Bone marrow (tissue), 2 donors: ENCODE measurements around the gene LGALS4.
"Not testable (repeated sequence)": the region's sequence is repeated elsewhere in the genome, so short reads cannot be mapped to it uniquely, and the experiment has no call there.

Source experiments
- DNase-seq, 2 donors: peaks; one replicate each; lab custom pipeline; 2025; lab: John Stamatoyannopoulos, UW

The LGALS4 gene

DNA sequence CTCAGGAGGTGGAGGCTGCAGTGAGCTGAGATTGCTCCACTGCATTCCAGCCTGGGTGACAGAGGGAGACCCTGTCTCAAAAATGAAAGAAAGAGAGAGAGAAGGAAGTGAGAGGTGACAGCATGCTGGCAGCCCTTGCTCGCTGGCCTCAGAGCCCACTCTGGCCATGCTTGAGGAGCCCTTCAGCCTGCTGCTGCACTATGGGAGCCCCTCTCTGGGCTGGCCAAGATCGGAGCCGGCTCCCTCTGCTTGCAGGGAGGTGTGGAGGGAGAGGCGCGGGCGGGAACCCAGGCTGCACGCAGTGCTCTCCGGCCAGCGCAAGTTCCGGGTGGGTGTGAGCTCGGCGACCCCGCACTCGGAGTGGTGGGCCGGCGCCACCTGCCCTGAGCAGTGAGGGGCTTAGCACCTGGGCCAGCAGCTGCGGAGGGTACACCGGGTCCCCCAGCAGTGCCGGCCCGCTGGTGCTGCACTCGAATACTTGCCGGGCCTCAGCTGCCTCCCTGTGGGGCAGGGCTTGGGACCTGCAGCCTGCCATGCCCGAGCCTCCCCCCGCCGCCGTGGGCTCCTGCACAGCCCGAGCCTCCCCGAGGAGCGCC lies 8.6 kb upstream of the LGALS4 start:
- not testable (repeated sequence) for DNase-seq

DNA sequence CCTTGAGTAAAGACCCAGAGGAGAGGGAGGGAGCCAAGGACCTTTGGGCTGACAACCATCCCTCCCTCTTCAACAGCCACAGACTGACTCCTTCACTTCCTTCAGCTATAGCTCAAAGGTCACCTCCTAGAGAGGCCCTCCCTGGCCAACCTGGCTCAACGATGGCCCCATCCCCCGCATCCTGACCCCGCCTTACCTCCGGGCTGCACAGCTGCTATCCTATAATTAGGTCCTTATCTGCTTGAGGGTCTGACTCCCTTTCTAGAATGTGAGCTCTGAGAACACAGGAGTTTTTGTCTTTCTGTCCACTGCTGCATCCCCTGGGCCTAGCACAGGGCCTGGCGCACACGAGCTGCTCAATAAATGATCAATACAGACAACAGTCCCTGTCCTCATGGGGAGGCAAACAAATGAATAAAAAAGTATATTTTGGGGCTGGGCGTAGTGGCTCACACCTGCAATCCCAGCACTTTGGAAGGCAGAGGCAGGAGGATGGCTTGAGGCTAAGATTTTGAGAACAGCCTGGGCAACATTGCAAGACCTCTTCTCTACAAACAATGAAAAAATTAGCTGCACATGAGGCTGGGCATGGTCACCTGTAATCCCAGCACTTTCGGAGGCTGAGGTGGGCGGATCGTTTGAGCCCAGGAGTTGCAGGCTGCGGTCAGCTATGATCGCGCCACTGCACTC lies 6.6 kb upstream of the LGALS4 start:
- DNase-seq = no peak

DNA sequence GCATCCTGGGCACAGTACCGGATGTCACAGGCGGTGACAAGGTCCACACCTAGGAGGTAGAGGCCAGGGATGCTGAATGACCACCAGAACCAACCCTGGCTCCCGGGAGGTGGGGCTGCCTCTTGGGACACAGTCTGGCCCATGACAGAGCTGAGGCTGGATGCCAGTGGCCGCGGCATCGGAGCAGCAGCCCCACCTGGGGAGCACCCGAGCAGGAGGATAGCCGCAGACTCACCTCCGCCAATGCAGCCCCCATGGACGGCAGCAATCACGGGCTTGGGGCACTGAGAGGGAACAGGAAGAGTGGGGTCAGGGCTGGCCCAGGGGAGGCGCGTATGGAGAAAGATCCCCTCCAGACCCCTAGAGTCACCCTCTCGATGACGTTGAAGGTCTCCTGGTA lies 4.3 kb upstream of the LGALS4 start:
- DNase-seq = no peak

DNA sequence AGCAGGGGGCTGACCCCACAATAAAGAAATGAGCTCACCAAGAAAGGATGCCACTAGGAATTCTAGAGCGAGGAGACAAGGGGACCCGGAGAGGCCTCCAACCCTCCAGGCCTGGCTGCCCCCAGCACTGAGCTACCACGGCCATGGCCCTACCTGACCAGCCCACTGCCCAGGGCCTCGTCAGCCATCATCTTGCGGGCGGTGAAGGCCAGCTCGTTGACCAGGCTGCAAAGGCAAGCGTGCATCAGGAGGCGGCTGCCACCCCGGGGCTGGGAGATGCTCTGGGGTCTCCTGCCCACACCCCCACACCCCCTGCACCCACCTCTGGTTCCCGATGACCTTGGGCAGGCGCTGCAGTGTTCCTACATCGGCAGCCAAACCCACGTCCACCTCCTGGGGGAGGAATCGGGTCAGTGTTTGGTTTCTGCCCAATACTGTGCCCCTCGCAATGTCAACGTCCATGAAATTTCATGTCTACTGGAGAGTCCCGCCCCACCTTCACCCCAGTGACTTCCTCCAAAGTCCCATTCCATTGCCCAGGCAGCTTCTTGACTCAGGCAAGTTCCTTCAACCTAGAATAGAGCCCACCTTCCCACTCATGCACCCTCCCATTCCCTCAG lies 3.5 kb upstream of the LGALS4 start:
- DNase-seq = no peak

DNA sequence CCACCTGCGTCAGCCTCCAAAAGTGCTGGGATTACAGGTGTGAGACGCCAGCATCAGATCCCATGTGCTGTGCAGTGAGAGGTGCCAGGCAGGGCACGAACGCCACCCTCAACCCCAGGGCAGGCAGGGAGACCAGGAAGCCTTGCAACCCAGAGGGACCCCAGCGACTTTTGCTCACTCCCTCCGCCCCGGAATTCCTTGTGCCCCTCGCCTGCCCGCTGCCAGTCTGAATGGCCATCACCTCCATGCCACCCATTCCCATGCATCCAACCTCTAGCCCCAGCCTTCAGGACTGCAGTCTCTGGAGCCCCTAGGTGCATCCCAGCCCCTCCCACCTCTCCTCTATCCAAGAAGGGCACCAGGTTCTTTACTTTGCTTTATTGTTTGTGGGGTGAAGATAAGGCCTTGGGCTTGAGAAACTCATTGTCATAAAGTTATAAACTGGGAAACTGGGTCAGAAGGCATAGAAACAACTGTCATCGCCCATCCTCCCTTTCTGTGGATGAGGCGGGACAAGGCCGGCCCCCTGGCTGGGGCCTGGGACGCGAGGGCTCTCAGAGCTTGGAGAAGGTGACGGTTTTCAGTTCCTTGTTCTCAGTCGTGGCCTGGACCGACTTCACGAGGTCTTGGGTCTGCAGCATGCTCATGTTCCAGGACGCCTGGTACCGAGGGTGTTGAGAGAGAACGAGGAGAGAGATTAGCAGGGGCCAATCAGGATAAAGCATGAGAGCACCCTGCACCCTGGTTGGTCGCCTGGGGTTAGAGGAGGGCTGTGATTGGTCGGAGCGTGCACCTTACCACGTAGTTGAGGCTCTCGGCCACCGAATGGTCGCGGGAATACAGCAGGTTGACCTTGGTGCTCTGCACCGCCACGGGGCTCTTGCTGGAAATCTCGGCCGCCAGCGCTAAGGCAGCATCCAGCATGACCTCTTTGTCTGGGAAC lies 2.6 kb upstream of the LGALS4 start:
- no peak for DNase-seq

DNA sequence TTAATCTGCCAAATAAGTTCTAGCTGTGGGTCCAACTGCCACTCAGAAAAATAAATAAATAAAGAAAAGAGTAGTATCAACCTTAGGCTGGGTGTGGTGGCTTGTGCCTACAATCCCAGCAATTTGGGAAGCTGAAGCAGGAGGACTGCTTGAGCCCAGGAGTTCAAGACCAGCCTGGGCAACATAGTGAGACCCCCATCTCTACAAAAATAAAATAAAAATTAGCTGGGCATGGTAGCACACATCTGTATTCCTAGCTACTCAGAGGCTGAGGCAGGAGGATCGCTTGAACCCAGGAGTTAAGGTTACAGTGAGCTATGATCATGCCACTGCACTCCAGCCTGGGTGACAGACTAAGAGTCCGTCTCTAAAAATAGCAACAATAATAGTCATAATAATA lies 1.2 kb upstream of the LGALS4 start:
- not testable (repeated sequence) for DNase-seq

DNA sequence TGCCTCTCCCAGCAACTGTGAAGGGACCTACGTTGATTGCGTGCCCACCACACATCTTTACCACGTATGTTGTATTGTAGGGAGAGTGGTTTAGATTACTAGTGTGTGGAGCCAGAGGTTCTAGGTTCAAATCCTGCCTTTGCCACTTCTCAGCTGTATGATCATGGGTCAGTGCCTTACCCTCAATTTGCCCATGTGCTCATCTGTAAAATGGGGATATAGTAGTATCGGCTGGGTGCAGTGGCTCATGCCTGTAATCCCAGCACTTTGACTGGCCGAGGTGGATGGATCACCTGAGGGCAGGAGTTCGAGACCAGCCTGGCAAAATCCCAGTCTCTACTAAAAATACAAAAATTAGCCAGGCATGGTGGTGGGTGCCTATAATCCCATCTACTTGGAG lies 578 bp upstream of the LGALS4 start:
- DNase-seq = no peak

DNA sequence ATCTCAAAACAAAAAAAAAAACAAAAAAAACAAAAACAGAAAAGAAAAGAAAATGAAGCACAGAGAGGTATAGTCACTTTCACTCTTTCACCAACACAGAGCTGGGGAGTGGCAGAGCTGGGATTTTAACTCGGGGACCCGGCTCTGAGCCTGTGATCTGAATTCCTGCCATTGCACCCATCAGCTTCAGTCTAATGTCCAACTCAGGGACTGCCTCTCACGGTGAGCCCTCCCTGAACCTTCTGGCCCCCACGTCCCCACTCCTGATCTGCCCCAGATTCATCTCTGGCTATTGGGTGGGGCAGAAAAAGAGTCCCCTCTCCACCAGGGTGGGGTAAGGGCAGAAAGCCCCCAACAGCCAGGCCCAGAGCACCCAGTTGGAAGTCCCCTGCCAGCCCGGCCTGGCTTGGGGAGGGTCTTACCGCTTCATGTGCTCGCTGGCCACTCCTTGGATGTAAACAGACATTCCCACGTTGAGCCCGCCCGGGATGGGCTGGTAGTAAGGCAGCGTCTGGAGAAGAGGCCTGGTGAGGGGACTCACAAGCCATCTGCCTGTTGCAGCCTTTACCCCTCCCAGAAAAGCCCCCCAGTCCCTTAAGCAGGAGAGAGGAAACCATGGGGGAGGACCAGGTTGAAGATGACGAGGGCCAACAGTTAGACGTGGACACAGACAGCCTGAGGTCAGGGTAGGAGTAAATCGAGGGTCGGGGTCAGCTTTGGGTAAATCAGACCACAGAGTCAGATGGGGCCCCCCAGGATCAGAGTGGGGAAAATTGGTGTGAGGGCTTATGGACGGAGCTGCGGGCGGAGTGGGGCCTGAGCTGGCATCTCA lies 520 bp downstream of the LGALS4 start:
- DNase-seq = no peak

DNA sequence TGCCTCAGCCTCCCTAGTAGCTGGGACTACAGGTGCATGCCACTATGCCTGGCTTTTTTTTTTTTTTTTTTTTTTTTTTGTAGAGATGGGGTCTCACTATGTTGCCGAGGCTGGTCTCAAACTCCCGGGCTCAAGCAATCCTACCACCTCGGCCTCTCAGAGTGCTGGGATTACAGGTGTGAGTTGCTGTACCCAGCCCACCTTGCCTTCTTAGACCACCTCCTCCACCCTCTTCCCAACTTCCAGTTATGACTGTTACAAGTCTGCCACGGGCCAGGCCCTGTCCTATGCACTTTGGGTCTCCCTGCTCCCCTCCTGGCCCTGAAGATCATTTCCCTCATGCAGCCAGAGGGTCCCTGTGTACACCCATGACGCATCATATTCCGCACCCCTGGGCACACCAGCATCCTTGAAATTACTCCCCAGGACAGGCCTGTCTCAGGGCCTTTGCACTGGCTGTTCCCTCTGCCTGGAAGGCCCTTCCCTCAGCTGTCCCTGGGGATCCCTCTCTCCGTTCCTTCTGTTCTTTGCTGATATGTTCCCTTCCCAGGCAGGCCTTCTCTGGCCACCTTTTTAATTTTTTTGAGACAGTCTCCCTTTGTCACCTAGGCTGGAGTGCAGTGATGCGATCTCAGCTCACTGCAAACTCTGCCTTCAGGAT lies 3.0 kb downstream of the LGALS4 start:
- no peak for DNase-seq

DNA sequence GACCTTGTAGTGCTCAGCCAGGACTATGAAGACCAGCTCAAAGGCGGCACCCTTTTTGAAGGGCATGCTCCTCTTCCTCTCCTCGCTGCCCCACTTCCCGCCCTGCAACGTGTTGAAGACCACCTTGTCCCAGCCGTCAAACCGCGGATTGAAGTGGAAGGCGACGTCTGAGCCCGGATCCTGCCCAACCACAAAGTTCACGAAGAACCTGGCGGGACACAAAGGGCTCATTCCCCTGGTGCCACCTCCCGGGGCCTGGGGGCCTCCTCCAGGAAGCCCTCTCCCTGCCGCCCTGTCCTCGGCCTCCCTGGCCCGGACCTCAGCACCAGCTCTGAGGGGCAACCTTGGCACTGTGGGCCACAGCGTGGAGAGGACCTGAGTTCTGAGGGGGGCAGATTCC lies 4.0 kb downstream of the LGALS4 start:
- DNase-seq = no peak

DNA sequence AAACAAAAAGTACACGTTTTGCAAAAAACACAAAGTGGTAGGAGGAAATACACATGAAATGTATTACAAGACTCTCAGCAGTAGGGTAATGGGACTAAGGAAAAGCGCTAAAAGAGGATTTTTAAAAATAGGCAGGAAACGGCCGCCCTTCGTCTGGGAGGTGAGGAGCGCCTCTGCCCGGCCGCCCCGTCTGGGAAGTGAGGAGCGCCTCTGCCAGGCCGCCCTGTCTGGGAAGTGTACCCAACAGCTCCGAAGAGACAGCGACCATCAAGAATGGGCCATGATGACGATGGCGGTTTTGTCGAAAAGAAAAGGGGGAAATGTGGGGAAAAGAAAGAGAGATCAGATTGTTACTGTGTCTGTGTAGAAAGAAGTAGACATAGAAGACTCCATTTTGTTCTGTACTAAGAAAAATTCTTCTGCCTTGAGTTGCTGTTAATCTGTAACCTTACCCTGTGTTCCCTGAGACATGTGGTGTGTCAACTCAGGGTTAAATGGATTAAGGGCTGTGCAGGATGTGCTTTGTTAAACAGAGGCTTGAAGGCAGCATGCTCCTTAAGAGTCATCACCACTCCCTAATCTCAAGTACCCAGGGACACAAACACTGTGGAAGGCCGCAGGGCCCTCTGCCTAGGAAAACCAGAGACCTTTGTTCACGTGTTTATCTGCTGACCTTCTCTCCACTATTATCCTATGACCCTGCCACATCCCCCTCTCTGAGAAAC lies 5.2 kb downstream of the LGALS4 start:
- DNase-seq = not testable (repeated sequence)

DNA sequence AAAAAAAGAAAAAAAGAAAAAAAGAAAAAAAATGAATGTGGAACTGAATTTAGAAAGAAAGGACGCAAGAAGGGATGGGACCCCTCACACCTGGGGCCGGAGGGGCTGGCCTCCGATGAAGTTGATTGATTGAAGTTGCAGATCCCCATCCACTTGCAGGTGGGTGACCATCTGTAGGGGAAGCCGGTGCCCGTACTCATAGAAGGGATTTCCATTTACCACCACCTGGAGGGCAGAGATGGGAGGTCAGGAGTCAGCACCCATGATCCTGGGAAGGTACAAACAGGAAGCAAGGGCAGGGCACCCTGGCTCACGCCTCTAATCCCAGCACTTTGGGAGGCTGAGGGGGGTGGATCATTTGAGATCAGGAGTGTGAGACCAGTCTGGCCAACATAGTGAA lies 6.4 kb downstream of the LGALS4 start:
- no peak for DNase-seq

DNA sequence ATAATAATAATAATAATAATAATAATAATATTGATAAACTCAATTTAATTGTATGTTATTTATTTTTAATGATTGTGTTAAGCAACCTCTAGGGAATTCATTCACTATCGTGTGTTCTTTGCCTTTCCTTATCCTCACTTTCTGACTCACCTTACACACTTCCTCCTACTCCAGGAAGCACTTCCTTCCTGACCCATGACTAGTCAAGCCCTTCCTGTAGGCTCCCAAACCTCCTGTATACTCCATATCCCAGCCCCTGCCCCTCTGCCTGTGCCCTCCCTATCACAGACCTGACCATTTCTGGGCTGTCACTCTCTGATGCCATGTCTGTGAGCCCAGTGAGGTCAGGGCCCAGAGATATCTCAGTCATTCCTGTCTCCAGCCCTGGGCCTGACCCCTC lies 7.6 kb downstream of the LGALS4 start:
- DNase-seq = no peak

DNA sequence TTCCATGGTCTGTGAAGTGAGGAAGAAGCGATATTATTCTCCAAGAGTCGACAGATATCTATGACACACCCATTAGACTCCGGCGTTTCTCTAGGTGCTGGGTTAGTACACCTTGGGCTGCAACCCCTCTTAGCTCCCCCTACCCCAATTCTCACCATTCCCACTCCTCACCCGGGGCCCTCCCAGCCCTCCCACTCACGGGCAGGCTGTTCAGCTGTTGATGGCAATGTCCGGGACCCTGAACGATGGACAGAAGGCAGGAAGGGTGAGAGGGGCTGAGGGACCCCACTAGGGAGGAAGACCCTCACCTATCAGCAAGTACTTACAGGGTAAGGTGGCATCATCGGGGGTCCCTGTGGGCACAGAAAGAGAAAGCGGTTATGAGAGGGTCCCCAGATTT lies 9.2 kb downstream of the LGALS4 start:
- no peak for DNase-seq

DNA sequence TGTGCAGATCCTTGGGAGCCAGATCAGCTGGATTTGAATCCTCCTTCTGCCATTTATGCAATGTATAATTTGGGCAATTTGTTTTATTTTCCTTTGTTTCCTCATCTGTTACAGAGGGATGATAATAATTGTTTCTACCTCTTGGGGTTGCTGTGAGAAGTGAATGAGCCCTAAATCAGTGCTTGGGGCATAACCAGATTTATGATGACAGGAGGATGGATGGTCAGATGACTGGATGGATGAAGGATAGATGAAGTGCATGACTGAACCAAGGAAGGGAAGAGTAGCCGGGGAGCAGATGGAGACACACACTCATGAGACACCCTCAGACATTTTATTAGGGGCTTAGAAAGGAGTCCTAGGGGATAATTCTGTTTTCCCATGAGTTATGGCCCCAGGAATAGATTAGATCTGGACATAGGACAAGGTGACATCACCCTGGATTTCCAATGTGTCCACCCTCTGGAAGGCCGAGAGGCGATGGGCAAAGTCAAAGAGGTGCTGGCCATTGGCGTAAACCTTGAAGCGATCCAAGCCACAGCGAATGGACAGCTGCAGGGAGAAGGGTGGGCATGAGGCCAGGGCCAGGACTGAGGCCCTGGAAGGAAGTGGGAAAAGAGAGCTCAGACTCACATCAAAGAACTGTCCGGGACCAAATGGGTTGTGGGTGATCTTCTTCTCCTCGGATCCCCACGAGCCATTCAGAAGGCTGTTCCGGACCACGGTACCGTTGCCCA lies 11.2 kb downstream of the LGALS4 start:
- no peak for DNase-seq

DNA sequence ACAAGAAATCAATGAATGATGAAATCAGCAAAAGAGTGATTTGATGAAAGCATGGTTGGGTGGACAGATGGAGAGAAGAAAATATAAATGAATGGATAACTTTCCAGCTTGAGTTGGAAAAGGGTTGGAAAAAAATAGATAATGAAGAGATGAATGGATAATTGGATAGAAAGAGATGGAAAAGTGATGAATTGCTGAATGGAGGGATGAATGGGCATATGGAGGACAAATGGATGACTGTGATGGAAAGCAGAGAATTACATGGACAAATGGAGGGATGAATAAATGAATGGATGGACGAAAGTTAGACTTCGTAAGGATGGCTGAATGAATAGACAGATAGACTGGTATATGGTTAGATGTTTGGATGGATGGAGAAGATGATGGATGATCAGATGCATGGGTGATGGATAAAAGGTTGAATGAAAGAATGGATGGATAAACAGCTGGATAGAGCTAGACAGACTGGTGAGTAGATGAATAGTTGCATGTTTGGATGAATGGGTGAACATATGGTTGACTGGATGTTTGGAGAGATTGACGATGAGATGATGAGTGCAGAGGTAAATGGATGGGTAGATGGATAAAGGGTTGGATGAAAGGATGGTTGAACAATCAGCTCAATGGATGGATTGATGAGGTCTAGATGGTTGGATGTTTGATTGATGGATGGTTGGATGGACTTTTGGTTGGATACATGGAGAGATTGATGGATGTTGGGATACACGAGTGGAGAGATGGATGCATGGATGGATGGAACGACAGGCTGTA lies 12.0 kb downstream of the LGALS4 start:
- DNase-seq = no peak

DNA sequence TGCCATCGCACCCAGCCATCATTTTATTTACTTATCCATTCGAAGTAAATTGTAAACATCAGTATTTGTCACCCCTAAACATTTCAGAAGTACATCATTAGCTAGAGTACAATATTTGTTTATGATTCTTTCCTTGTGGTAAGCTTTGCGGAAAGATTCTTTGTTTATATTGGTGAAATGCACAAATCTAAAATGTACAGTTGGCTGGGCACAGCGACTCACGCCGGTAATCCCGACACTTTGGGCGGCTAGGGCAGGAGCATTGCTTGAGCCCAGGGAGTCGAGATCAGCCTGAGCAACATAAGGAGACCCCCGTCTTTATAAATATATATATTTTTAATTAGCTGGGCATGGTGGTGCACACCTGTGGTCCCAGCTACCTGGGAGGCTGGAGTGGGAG lies 13.6 kb downstream of the LGALS4 start:
- no peak for DNase-seq

DNA sequence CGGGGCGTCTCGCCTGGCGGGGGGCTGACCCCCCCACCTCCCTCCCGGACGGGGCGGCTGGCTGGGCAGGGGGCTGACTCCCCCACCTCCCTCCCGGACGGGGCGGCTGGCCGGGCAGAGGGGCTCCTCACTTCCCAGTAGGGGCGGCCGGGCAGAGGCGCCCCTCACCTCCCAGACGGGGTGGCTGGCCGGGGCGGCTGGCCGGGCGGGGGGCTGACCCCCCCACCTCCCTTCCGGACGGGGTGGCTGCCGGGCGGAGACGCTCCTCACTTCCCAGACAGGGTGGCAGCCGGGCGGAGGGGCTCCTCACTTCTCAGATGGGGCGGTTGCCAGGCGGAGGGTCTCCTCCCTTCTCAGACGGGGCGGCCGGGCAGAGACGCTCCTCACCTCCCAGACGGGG lies 15.0 kb downstream of the LGALS4 start:
- not testable (repeated sequence) for DNase-seq

DNA sequence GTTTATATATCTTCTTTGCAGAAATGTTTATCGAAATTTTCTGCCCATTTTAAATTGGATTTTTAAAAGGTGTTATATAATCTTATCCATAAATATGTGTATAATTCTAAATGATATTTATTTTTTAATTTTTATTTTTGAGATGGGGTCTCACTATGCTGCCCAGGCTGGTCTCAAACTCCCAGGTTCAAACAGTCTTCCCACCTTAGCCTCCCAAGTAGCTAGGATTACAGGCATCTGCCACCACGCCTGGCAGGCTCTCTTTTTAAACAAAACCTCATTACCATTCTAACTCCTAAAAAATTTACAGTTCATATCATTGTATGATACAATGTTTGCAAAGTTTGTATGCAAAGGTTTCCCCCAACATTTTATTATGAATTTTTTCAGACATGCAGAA lies 16.6 kb downstream of the LGALS4 start:
- no peak for DNase-seq
